OCI-LY7 (cell line): ENCODE data around the gene NKPD1. TPM values are rescaled to one million over a fixed set of nuclear protein-coding genes. Genes with fewer than 3 reads are reported as not detected.

Source experiments
- BruUV-seq: library from RNA; stranded (reverse); fragments of 400-500 nt; replicated peaks from 2 replicates; lab custom pipeline; 2021; lab: Mats Ljungman, UMichigan
- CTCF ChIA-PET: fragments of 300-600 bp; sonication (Branson Sonifier 250); formaldehyde crosslinking; loops from one replicate; lab custom pipeline; 2022; ENCODE audit warnings: antibody characterized with exemption; ENCODE audit not compliant: unreplicated experiment; lab: Charles Lee
- POLR2A ChIA-PET: fragments of 300-600 bp; sonication (Branson Sonifier 250); formaldehyde crosslinking; loops from one replicate; lab custom pipeline; 2022; ENCODE audit warnings: antibody characterized with exemption; lab: Charles Lee
- DNase-seq: peaks from one replicate; pipeline ENCODE4 v3.0.0-alpha.2; 2015; ENCODE audit warnings: low spot score
- H2AFZ ChIP-seq: fragments of 200-600 bp; sonication (generic), shearing (Covaris generic); 2 replicates; pipeline ENCODE4 v1.6.1; 2014; ENCODE audit warnings: mild to moderate bottlenecking, antibody characterized with exemption, low read length, moderate library complexity
- H3K27ac ChIP-seq: fragments of 200-600 bp; sonication (generic); 2 replicates; pipeline ENCODE4 v1.5.1; 2014; ENCODE audit warnings: mixed run types, low read depth, mild to moderate bottlenecking, moderate library complexity, low read length, inconsistent platforms; ENCODE audit not compliant: poor library complexity, severe bottlenecking
- H3K36me3 ChIP-seq: fragments of 200-600 bp; sonication (generic); 2 replicates; pipeline ENCODE4 v1.6.1; 2014; ENCODE audit warnings: mild to moderate bottlenecking, antibody characterized with exemption, low read length, moderate library complexity, mixed read lengths; ENCODE audit not compliant: insufficient read depth
- H3K4me1 ChIP-seq: fragments of 200-600 bp; sonication (generic); 2 replicates; pipeline ENCODE4 v1.5.1; 2014; ENCODE audit warnings: mild to moderate bottlenecking, low read length; ENCODE audit not compliant: insufficient read depth, poor library complexity, severe bottlenecking
- H3K4me2 ChIP-seq: fragments of 200-600 bp; sonication (generic); 2 replicates; pipeline ENCODE4 v1.6.1; 2014; ENCODE audit warnings: mild to moderate bottlenecking, low read length
- H3K4me3 ChIP-seq: fragments of 200-600 bp; sonication (generic); 2 replicates; pipeline ENCODE4 v1.5.1; 2014; ENCODE audit warnings: mild to moderate bottlenecking, low read depth, low read length; ENCODE audit not compliant: poor library complexity, severe bottlenecking
- H3K79me2 ChIP-seq: fragments of 200-600 bp; sonication (generic); 2 replicates; pipeline ENCODE4 v1.6.1; 2016; ENCODE audit warnings: low read depth, mild to moderate bottlenecking, low read length, moderate library complexity, mixed read lengths; ENCODE audit not compliant: insufficient read depth
- H3K9me2 ChIP-seq: fragments of 200-600 bp; sonication (generic); 2 replicates; pipeline ENCODE4 v1.6.1; 2016; ENCODE audit warnings: mild to moderate bottlenecking, low read length, mixed read lengths; ENCODE audit not compliant: insufficient read depth
- H3K9me3 ChIP-seq: fragments of 200-600 bp; sonication (generic); 2 replicates; pipeline ENCODE4 v1.6.1; 2014; ENCODE audit warnings: mild to moderate bottlenecking, mixed run types, low read length, mixed read lengths
- H4K20me1 ChIP-seq: fragments of 200-600 bp; sonication (generic); 2 replicates; pipeline ENCODE4 v1.6.1; 2014; ENCODE audit warnings: mild to moderate bottlenecking, antibody characterized with exemption, low read length, moderate library complexity, mixed read lengths; ENCODE audit not compliant: insufficient read depth
- CTCF ChIP-seq: fragments of 200-600 bp; sonication (generic); conservative IDR thresholded peaks from 2 replicates; pipeline ENCODE4 v1.5.1; 2014; ENCODE audit warnings: mild to moderate bottlenecking, antibody characterized with exemption, low read length, moderate library complexity, mixed read lengths
- EZH2phosphoT487 ChIP-seq: fragments of 200-600 bp; sonication (generic); IDR thresholded peaks from 2 replicates; pipeline ENCODE4 v1.6.1; 2018; ENCODE audit warnings: low read depth, borderline replicate concordance, mild to moderate bottlenecking, mixed run types, antibody characterized with exemption, low read length, moderate library complexity, mixed read lengths
- intact Hi-C: fragments of 100-400 bp; cut with micrococcal nuclease; formaldehyde crosslinking; loops from one replicate; pipeline ENCODE4 v1.10.0; 2022; ENCODE audit not compliant: unreplicated experiment
- total RNA-seq, 2 experiments: library from RNA; depleted of rRNA in 1 of 2; stranded (reverse); fragments of >200 nt in 1 of 2; shearing (Covaris generic) in 1 of 2; gene quantifications; 2 replicates each; pipeline ENCODE4 v1.2.3, GENCODE V29; 2014 to 2022

The NKPD1 gene
- total RNA-seq, 2 experiments from 2014 or later: 0.50 to 1.0 TPM

- Histone ChIP-seq H2AFZ (peak overlapping the region; percentile 10; the same call in 1 of the 2 replicates), H3K4me1 (peaks cover 8% of the 10 kb centered on the region), H4K20me1 (no peaks in the 10 kb centered on the region), H3K79me2 (no peaks in the 10 kb centered on the region), H3K9me3 (no peaks in the 10 kb centered on the region), H3K4me2 (peak overlapping the region; percentile 40; the same call in 1 of the 2 replicates), H3K36me3 (no peaks in the 10 kb centered on the region), H3K9me2 (no peaks in the 10 kb centered on the region), H3K4me3 (no peak overlapping the region), H3K27ac (no peak overlapping the region)
- ChIA-PET CTCF (no interaction called here), POLR2A (no interaction called here)
- no TSS peak for BruUV-seq
- no peak for TF ChIP-seq EZH2phosphoT487
- peak; percentile 87 for TF ChIP-seq CTCF
- intact Hi-C loops: loop anchor here (2.0 to 5.0 kb wide), 2 partner anchors 151 to 285 kb away; no protein-coding TSS in a partner anchor
- DNase-seq: peak; percentile 83
These were observed 26.8 kb upstream of the NKPD1 start for GRCh38 chr19:45187421-45188100.

GRCh38 chr19:45186509-45187334, 25.9 kb upstream of the NKPD1 start:
- TF ChIP-seq CTCF (no peak), EZH2phosphoT487 (no peak)
- Histone ChIP-seq H3K9me3 (no peaks in the 10 kb centered on the region), H2AFZ (peak overlapping the region; percentile 10; the same call in 1 of the 2 replicates), H3K4me1 (peaks cover 8% of the 10 kb centered on the region), H3K4me2 (peak overlapping the region; percentile 40; the same call in 1 of the 2 replicates), H3K79me2 (peaks cover 1% of the 10 kb centered on the region; the same call in 1 of the 2 replicates), H3K4me3 (no peak overlapping the region), H3K27ac (no peak overlapping the region), H4K20me1 (no peaks in the 10 kb centered on the region), H3K36me3 (0 out of 2 replicates have a peak, but pooled peaks cover under 1% of the 10 kb centered on the region), H3K9me2 (no peaks in the 10 kb centered on the region)
- no peak for DNase-seq
- intact Hi-C loops: loop anchor here (2.0 to 5.0 kb wide), 2 partner anchors 152 to 284 kb away; no protein-coding TSS in a partner anchor
- no TSS peak for BruUV-seq
- ChIA-PET CTCF (interaction anchor here (0.6 kb wide), 1 partner anchor 85 kb away, joined by 5 read pairs; no protein-coding TSS in a partner anchor), POLR2A (no interaction called here)
